GM10847 (cell line): Measurements from ENCODE around the gene CDH23.

Experiments
- POLR2A ChIP-seq: IDR thresholded peaks from 2 replicates; pipeline ENCODE4 v1.6.1; 2011; ENCODE audit not compliant: insufficient read length; ENCODE audit errors: extremely low read depth

Gene CDH23

DNA sequence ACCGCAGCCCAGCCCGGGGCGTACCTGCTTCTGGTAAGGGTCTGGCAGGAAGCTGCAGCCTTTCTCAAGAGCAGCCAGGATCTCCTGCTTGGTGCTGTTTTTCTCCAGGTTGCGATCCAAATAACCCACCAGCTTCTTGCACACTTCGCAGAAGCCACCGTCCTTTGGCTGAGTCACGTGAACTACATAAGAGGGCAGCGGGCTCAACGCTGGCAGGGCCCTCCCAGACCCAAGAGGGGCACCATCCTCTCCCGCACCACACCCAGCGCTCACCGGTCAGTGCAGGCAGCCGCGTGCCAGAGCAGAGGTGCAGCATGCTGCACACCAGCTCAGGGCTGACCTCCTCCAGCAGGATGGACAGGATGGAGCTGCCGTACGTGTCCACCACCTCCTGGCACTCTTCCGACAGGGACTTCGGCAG is 422.7 kb downstream of the CDH23 start:
- TF ChIP-seq POLR2A = no peak

DNA sequence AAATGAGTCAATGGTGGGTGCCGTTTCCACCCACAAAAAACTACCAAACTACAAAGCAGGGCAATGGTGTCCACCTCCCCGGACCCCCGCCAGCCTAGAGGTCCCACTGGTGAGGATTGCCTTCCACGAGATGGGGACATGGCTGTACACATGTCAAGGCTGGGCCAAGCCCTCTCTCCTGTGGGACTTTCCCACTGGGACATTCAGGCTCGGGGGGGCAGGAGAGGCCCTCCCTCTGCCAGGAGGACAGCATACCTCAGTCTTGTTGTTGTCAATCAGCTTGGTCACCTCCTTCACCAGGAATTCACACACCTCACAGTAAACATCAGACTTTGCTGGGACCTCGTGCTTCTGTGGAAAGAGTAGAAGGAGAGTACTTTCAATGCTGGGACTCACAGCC is 423.3 kb downstream of the CDH23 start:
- no peak for TF ChIP-seq POLR2A

DNA sequence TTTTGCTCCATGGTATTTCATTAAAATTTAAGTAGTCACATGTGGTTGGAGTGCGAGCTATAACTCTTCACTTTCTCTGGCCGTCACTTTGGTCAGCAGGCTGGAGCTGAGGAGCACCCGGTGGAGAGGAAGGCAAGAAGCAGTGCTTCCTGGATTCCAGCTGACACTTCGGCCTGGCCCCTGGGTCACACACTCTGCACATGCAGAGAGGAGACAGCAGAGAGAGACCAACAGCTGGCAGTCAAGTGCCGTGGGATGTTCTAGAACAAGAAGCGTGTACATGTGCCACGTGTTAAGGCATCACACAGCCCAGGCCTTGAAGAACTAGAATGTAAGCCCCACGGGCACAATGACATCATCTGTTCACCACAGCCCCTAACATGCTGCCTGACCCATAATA is 424.2 kb downstream of the CDH23 start:
- no peak for TF ChIP-seq POLR2A

DNA sequence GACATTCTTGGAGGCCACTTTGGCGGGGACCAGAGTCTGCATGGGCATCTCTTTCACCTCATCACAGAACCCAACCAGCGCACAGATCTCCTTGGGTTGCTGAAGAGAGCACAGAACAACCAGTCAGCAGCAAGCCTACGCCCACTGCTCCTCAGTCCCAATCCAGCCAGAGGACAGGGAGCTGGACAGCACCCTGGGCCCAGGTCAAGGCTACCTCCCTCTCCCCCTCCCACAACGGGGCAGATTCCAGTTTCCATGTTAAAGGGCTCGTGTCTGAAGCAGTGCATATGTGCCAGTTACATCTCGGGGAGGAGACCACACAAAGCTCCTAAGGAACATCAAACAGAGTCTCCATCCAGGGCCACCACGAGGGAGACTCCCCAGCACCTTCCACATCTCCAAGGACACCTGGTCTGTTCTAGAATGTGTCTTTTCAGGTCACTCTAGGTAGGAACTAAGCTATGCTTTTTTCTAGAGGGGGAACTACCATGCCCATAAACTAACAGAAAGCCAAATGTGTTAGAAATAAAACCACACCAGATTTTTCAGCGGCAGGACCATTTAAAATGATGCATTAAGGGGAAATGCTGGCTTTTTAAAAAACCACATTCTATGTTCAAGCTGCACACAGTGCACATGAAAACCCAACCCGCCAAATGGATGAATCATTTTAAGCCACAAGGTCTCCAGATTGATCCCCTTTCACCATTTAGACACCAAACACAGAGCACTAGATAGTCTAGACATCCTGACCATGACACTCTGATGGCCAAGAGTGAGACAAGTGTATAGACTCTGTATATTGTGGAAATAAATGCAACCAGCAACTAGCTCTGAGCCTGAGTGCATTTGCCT is 425.4 kb downstream of the CDH23 start:
- TF ChIP-seq POLR2A = no peak

DNA sequence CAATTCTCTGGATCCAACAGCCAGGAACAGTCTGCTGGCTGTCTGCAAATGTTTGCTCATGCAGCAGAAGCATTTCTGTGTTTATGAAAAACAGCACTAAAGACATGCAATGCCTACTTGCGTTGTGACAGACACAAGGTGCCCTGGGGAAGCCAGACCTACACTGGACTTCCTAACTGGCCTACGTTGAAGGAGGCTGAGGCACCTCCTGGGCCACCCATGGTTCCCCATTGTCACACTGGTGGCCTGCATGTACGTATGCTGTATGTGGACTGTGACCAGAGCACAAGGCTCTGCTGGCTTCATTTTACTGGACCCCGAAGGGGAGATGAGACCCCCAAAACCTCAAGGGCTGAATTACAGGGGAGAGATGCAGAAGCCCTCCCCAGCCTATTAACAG is 426.6 kb downstream of the CDH23 start:
- TF ChIP-seq POLR2A = no peak

DNA sequence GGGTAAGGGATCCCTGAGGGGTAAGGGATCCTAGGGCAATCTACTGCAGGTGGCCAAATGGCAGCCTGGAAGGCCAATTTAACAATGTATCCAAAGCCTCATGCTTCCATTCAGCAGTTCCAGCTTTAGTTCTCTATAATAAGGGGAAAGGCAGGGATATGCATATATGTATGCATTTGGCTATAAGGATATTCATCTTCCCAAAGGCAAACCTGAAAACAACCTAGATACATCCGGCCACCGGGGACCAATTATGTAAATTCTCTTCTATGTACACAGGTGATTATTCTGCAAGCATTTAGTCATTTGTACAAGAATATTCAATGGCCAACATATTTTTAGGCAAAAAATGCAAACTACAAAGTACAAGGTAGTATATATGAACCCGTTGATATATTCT is 427.6 kb downstream of the CDH23 start:
- no peak for TF ChIP-seq POLR2A

DNA sequence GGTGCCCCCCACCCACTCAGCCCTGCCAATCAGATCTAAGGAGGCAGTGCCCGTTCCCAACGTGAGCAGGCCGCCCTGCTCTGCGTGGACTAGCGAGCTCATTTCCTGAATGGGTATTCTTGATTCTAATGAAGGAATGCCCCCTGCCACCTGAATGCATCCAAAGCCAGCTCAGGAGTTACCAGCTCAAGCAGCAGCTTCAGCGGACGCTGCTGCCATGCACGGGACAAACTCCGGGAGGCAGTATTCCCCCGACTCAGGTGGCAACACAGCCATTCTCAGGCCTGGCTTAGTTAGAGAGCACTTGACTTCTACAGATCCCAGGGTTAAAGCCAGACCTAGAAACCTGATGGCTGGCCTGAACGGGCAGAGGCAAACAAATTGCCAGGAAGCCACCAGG is 428.5 kb downstream of the CDH23 start:
- TF ChIP-seq POLR2A = no peak

DNA sequence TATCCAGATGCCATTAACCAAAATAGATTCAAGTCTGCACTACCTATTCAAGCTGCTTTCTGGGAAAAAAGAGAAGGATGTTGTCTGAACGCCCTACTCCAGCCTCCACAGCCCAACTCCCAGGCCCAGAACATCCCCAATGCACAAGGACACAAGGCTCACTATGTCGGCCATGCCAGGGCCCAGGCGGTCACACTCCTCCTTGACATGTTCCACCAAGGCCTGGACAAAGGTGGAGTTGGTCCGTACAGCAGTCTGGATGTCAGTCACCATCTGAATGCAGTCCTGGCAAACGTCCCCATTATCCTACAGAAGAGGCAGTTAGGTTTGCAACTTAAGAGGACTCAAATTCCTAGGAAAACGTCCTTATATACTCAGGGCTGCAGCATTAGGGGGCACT is 431.1 kb downstream of the CDH23 start:
- no peak for TF ChIP-seq POLR2A

DNA sequence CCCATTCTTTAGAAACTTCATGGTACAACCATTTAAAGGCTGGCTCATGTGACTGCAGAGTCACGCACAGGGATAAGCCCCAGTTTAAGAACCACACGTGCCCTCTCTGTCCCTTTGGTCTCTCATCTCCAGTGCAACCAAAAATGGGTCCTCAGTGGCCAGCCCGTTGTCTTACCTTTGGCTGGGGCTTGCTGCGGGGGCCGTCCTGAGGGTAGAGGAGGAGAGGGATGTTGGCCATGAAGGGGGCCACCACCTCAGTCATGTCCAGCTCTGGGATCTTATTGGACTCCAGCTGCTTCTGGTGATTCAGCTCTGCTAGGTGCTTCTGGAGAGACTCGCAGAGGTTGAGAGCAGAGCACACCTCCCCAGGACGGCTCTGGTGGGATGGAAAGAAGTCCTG is 432.0 kb downstream of the CDH23 start:
- no peak for TF ChIP-seq POLR2A

DNA sequence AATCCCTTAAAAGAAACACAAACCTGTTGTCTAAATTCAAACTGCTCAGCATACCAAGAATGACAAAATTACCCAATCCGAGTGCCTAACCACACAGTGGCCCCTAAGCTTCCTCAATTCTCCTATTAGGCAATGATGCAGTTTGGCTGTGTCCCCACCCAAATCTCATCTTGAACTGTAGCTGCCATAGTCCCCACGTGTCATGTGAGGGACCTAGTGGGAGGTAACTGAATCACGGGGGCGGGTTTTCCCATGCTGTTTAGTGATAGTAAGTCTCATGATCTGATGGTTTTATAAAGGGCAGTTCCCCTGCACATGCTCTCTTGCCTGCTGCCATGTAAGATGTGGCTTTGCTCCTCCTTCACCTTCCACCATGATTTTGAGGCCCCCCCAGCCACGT is 432.5 kb downstream of the CDH23 start:
- TF ChIP-seq POLR2A = no peak

DNA sequence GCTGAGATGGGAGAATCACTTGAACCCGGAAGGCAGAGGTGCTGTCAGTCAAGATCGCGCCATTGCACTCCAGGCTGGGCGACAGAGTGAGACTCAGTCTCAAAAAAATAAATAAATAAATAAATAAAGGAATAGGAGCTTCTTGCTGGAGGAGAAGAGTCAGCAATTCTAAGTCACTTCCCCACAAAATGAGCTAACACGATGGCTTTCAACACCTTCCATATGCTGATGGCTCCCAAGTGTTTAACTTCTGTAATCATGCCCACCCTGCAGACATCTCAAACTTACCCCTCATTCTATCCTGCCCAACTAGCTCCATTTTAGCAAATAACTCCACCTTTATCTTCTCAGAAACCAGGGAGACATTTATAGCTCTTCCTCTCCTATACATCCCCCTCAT is 433.2 kb downstream of the CDH23 start:
- TF ChIP-seq POLR2A = no peak

DNA sequence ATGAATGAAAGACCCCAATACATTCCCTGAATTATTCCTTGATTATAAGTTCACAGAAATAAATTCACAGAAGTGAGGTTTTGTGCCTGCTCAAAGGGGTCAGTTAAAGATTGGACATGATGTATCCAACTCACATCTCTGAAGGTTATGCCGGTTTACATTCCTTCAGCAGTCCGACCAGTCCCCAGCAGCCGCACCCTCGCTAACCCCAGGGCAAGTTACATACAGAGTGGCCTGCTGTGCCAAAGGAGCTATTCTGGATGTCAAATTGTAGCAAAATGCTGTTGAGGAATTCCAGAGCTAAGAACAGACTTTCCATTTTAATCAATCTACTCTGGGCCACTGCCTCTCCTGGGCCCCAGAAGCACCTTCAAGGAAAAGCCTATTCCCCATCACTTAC is 434.0 kb downstream of the CDH23 start:
- TF ChIP-seq POLR2A = no peak

DNA sequence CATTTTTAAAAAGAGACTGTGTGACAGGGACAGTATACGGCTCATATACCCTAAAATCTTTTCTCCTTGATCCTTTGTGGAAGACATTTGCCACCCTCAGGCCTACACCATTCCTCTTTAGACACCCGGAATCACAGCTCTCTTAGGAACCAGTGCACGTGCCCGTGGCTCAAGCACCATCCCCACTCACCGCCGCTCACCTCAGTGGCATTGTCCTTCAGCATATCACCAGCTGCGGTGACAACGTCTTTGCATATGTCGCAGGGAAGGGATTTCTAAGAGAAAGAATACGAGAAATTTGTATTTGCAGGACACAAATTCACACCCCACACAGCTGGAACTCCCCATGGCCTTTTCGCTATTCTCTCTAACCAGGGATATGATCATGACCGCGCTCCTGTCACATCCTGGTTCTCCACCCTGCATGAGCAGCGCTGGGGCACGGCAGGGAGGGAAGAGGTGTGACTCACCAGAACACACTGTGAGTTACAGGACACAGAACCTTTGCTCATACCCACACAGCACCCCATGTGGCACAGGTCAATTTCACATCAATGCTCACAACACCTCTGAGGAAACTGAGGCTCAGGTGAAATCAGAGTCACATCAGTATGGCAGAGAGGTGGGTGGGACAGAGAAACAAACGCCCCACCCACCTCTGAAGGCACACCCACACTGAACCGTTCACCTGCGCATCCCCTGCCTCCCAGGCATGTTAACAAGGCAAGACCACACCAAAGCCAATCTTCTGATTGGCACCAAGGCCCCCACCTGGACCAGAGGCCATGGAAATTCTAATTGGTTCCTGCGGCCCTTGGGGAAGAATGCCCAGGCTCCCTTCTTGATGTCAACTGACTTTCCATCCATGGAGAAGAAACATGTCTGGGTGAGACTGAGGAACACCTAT is 435.2 kb downstream of the CDH23 start:
- TF ChIP-seq POLR2A = no peak

DNA sequence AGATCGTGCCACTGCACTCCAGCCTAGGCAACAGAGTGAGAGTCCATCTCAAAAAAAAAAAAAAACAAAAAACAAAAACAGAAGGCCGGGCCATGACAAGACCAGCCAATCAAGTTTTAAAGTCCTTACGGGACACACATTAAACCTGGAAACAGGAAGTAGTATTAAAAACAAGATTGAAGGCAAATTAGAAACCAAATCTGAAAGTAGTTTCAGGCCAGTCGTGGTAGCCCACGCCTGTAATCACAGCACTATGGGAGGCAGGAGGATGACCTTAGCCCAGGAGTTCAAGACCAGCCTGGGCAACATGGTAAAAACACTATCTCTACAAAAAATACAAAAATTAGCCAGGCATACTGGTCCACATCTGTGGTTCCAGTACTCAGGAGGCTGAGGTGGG is 436.2 kb downstream of the CDH23 start:
- no peak for TF ChIP-seq POLR2A

DNA sequence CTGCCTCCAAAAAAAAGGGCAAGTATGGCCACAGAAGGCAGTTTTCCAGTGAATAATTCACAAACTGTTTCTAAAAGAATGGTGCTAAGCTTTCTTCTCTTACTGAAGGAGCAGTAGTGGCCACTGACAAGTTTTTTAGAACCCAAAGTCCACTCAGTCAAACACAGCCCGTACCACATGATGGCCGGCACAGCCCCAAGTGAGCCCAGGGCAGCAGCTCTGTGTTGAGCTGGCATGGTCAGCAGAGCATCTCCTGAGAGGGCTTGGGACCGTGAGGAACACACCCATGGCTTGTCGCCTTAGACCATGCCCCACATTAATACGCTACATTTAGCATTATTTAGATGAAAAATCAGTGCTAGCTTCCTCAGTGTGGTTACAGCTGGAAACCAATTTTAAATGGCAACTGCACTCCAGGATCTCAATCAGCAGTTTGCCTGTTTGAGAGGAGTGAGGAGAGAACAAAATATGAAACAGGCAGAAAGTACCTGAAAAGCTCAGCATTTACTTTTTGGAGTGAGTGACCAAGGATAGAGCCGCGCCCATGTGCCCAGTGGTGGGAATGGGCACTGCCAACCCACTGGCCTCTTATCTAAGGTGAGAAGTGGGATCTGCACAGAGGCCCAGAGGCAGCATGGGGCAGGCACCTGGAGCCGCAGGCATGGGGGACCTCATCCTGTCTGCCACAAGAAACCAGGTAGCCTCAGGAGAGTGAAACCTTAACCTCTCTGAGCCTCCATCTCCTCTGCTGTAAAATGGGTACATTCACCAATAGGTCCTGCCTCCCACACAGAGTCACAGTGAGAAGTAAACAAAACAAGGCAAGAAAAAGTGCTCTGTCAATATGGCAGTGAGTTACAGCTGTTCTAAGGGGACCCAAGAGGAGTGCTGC is 437.0 kb downstream of the CDH23 start:
- TF ChIP-seq POLR2A = no peak
